HG03066 (cell line): ENCODE results near the gene PLET1.
"Not testable (repeated sequence)": the region's sequence is repeated elsewhere in the genome, so short reads cannot be mapped to it uniquely, and the experiment has no call there.

Experiments used
- ATAC-seq: cut with Tn5 transposase; IDR thresholded peaks from one replicate; pipeline ENCODE4 v1.9.1; 2021; ENCODE audit warnings: low read depth; ENCODE audit not compliant: unreplicated experiment

The PLET1 gene

DNA sequence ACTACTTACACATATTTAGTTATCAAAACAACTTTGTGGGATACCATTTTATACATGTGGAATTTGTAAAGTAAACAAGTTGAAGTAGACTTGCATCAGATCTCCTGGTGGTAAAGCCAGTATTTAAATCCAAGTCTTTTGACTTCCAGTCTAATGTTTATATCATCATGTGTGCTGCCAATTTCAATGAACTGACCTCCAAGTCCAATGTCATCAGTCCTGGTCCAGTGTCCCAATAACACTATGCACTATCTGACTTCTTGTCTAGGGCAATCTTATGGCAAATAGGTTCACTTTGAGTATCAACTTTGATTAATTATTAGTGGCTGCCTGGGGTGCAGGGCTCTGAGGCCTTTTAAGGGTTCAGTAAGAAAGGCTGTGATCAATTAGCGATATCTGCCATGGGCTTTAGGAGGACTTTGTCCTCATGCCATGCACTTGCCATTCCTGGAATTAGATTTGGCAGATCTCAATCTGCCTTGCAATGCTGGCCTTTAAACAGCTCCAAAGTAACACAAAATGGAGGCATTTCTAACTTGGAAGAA is 44.0 kb downstream of the PLET1 start:
- no peak for ATAC-seq

DNA sequence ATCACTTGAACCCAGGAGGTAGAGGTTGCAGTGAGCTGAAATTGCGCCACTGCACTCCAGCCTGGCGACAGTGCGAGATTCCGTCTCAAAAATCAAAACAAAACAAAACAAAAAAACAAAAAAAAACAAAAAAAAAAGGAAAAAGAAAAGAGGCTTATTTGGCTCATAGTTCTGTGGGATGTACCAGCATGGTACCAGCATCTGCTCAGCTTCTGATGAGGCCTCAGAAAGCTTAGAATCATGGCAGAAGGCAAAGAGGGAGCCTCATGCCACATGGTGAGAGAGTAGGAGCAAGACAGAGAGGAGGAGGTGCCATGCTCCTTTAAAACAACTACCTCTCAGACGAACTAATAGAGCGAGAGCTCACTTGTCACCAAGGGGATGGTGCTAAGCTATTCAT is 45.0 kb downstream of the PLET1 start:
- ATAC-seq: no peak

GRCh38 chr11:112213753-112214152 is 46.9 kb downstream of the PLET1 start:
- no peak for ATAC-seq

DNA sequence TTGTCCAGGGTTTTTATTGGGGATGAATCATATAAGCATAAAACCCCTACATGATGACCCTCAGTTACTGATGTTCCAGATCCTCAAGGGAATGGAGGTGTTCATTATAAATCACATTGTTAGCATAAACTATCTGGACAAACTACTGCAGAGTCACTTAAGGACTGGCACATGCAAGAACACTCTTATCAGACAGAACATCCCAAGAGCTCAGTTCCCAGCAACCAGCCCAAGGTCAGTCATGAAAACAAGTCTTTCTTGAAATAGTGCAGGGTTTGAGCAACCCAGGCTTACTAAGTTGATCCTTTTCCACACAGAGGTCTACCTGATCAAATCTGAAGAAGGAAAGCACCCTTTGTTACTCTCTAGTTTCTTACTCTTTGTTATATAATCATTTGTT is 48.0 kb downstream of the PLET1 start:
- no peak for ATAC-seq

- ATAC-seq: no peak
Measured at GRCh38 chr11:112212290-112212689, 48.4 kb downstream of the PLET1 start.

GRCh38 chr11:112211536-112211935 is 49.1 kb downstream of the PLET1 start:
- ATAC-seq: no peak

DNA sequence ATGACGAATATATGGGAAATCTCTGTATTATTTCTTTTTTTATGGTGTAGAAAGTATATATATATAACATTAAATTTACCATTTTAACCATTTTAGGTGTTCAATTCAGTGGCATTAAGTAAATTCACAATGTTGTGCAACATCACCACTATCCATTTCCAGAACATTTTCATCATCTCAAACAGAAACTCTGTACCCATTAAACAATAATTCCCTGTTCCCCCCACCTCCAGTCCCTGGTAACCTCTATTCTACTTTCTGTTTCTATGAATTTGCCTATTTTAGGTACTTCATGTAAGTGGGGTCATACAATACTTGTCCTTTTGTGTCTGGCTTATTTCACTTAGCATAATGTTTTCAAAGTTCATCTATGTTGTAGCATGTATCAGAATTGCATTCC is 49.8 kb downstream of the PLET1 start:
- ATAC-seq: no peak

GRCh38 chr11:112206071-112206470 is 54.6 kb downstream of the PLET1 start:
- no peak for ATAC-seq

DNA sequence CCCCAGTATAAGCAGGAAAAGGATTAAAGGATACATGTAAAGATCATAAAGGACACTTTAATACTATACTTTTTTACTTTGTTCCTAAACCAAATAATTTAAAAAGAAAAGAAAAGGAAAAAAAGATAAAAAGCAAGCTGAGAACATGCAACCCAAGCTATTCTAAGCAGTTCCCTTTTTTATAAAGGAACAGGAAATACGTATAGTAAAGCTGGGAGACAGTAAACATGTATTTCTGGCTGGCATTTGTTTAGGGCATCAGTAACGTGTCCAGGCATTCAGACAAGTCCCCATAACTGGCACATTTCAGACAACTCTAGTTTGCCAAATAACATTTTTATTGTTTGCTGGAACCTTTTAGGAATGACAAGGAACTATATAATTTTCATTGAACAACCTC is 60.4 kb downstream of the PLET1 start:
- no peak for ATAC-seq

DNA sequence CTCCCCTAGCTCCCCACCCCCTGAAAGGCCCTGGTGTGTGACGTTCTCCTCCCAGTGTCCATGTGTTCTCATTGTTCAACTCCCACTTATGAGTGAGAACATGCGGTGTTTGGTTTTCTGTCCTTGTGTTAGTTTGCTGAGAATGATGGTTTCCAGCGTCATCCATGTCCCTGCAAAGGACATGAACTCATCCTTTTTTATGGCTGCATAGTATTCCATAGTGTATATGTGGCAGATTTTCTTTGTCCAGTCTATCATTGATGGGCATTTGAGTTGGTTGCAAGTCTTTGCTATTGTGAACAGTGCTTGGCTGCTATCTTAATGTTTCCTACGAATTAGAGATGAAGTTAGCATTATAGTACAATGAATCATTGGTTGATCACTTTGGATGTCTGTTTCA is 61.6 kb downstream of the PLET1 start:
- ATAC-seq: not testable (repeated sequence)
